SK-N-MC (cell line): ENCODE data around the gene ALDOB.
"Not testable (repeated sequence)": the region's sequence is repeated elsewhere in the genome, so short reads cannot be mapped to it uniquely, and the experiment has no call there.

ENCODE experiments used
- DNase-seq: peaks from one replicate; pipeline ENCODE4 v3.0.0-alpha.2; 2011; ENCODE audit warnings: low read depth, low spot score
- H3K27ac ChIP-seq: fragments of 200-600 bp; sonication (generic); 2 replicates; pipeline ENCODE4 v1.5.1; 2016; ENCODE audit warnings: mixed run types
- H3K36me3 ChIP-seq: fragments of 200-600 bp; sonication (generic); 2 replicates; pipeline ENCODE4 v1.6.1; 2017; ENCODE audit warnings: antibody characterized with exemption, low read length, mixed read lengths; ENCODE audit not compliant: insufficient read depth
- H3K4me3 ChIP-seq: fragments of 200-600 bp; sonication (generic); 2 replicates; pipeline ENCODE4 v1.5.1; 2016
- H3K9ac ChIP-seq: fragments of 200-600 bp; sonication (generic); 2 replicates; pipeline ENCODE4 v1.8.0; 2017; ENCODE audit warnings: mixed run types, mixed read lengths; ENCODE audit not compliant: insufficient read length
- H3K9me3 ChIP-seq: fragments of 200-600 bp; sonication (generic); 2 replicates; pipeline ENCODE4 v1.6.1; 2017; ENCODE audit warnings: low read depth, mild to moderate bottlenecking, antibody characterized with exemption, low read length, moderate library complexity, mixed read lengths
- EZH2 ChIP-seq: fragments of 200-600 bp; sonication (generic); IDR thresholded peaks from one replicate; pipeline ENCODE4 v1.6.1; 2017; ENCODE audit warnings: antibody characterized with exemption
- FOXP2 ChIP-seq: optimal IDR thresholded peaks from 2 replicates; pipeline ENCODE3; 2011; ENCODE audit warnings: mild to moderate bottlenecking, moderate library complexity; ENCODE audit not compliant: insufficient read depth; ENCODE audit errors: extremely low read length, control extremely low read depth
- POLR2AphosphoS5 ChIP-seq: IDR thresholded peaks from 2 replicates; pipeline ENCODE4 v1.6.1; 2012; ENCODE audit warnings: mild to moderate bottlenecking, low read depth, low read length, borderline replicate concordance

Gene ALDOB

DNA sequence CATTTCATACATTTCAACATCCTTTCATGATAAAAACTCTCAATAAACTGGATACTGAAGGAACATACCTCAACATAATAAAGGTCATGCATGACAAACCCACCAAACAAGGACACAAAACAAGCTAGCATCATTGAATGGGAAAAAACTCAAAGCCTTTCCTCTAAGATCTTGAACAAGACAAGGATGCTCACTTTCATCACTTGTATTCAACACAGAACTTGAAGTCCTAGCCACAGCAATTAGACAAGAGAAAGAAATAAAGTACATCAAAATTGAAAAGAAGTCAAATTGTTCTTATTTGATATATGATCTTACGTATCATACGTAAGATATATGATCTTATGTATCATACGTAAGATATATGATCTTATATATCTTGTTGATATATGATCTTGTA lies 42.4 kb downstream of the ALDOB start:
- H3K36me3 ChIP-seq, result peaks cover 88% of the 10 kb centered on the region
- no peak overlapping the region for H3K27ac ChIP-seq
- TF ChIP-seq FOXP2 (no peak), POLR2AphosphoS5 (no peak), EZH2 (no peak)
- H3K9me3 ChIP-seq, result peaks cover 15% of the 10 kb centered on the region
- H3K9ac ChIP-seq, result no peak overlapping the region
- no peak for DNase-seq
- H3K4me3 ChIP-seq, result no peak overlapping the region

DNA sequence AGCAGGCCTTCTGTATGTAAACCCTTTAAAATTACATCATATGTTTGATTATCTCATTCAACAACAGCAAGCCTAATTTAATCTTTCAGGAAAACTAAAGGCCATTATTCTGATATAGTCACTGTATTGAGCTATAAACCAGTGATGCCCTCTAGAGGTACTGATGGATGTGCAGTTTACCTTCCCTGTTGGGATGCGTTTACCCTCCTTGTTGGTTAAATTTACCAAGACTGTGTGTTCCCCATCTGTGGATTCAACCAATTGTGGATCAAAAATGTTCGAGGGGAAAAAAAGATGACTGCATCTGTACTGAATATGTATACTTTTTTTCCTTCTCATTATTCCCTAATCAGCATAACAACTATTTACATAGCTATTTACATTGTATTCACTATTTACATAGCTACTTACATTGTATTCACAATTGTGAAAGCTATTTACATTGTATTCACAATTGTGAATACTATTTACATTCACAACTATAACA lies 47.0 kb downstream of the ALDOB start:
- no peak for TF ChIP-seq FOXP2
- no peak for TF ChIP-seq POLR2AphosphoS5
- no peak for TF ChIP-seq EZH2
- H3K4me3 ChIP-seq, result peak overlapping the region; percentile 34
- DNase-seq, result peak; percentile 18
- no peaks in the 10 kb centered on the region; the same call in none of the 2 replicates for H3K9me3 ChIP-seq
- H3K9ac ChIP-seq, result no peak overlapping the region
- H3K27ac ChIP-seq, result peak overlapping the region; percentile 85
- H3K36me3 ChIP-seq, result peaks cover 68% of the 10 kb centered on the region

DNA sequence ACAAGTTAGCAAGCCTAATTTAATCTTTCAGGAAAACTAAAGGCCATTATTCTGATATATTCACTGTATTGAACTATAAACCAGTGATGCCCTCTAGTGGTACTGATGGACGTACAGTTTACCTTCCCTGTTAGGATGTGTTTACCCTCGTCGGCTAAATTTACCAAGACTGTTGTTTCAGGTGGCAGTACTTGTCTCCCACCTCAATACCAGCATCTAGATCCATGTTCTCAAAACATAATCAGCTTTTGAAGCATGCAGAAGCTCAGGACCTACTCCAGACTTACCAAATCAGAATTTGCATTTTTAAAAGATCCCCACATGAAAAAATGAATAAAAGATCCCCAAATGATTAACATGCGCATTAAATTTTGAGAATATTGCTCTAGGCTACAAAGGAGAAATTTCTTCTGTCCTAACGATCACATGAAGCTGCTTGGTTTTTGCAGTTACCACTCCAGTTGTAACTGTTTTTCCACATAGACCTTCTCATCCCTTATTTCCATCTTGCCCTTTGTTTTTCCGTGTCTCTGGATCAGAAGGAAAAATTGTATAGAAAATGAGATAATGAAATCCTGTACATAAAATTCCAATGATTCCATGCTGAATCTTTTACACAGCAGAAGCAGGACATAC lies 47.6 kb downstream of the ALDOB start:
- Histone ChIP-seq H3K9me3 (no peaks in the 10 kb centered on the region; the same call in 1 of the 2 replicates), H3K36me3 (peaks cover 62% of the 10 kb centered on the region), H3K9ac (no peak overlapping the region), H3K4me3 (peak overlapping the region; percentile 34), H3K27ac (peak overlapping the region; percentile 85)
- no peak for TF ChIP-seq POLR2AphosphoS5
- no peak for TF ChIP-seq FOXP2
- TF ChIP-seq EZH2, result no peak
- peak; percentile 76 for DNase-seq

DNA sequence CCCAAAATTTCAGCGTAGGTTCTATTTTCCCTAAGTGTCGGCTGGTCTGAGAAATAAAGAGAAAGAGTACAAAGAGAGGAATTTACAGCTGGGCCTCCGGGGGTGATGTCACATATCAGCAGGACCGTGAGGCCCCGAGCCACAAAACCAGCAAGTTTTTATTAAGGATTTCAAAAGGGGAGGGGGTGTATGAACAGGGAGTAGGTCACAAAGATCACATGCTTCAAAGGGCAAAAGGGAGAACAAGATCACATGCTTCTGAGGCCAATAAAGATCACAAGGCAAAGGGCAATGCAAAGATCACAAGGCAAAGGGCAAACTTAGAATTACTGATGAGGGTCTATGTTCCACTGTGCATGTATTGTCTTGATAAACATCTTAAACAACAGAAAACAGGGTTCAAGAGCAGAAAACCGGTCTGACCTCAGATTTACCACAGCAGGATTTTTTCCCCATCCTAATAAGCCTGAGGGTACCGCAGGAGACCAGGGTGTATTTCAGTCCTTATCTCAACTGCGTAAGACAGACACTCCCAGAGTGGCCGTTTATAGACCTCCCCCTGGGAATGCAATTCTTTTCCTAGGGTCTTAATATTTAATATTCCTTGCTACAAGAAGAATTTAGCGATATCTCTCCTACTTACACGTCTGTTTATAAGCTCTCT lies 50.6 kb downstream of the ALDOB start, which contains the start of gene BAAT:
TSS of gene BAAT (minus strand) at position 134 of the 664 bp plus-strand sequence. CDS start 13,602 bp downstream, outside the sequence.
- H3K9me3 ChIP-seq, H3K9ac ChIP-seq, DNase-seq, H3K27ac ChIP-seq, H3K4me3 ChIP-seq: not testable (repeated sequence)
- H3K36me3 ChIP-seq, result peaks cover 32% of the 10 kb centered on the region

DNA sequence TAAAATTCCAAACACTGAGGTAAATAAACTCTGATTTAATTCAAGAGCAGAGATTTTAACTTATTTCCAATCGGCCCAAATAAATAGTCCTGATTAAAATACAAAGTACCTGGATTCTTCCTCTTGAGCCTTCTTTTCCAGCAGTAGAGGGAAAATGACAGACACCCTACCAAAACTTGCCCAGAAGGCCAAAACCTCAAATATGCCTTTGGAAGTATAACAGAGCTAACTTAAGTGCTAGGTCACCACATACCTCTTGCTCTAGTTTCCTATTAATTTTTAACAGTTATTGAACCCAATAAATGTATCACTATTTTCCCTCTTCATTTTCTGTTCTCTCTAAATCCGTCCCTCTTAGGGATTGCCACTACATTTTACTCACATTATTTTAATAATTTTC lies 52.2 kb downstream of the ALDOB start:
- H3K9me3 ChIP-seq, result no peaks in the 10 kb centered on the region
- no peak for DNase-seq
- peaks cover 17% of the 10 kb centered on the region for H3K36me3 ChIP-seq
- H3K27ac ChIP-seq, result no peak overlapping the region
- H3K4me3 ChIP-seq, result no peak overlapping the region
- TF ChIP-seq POLR2AphosphoS5 (no peak), EZH2 (no peak), FOXP2 (no peak)
- no peak overlapping the region for H3K9ac ChIP-seq

DNA sequence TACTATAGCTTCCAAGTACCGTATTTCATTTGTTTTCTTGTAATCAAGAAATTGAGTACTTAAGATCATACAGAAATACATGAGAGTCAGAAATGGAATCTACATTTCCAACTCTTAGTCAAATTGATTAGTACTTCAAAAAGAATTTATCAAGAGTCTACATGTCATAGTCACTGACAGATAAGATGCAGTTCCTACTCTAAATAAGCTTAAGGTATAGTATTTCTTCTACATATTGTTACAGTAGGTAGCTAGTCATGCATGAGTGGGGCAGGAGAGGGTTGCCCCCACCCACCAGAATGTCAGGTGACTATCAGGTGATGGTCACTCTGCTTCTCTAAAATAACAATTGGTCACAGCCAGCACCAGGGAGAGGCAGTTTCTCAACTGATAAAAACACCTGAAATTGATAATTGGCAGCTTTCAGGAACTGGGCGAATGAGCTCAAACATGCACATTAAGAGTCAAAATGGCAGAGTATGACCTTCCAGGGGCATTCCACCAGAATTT lies 53.7 kb downstream of the ALDOB start:
- H3K36me3 ChIP-seq, result peaks cover 3% of the 10 kb centered on the region
- TF ChIP-seq POLR2AphosphoS5 (no peak), EZH2 (no peak), FOXP2 (no peak)

DNA sequence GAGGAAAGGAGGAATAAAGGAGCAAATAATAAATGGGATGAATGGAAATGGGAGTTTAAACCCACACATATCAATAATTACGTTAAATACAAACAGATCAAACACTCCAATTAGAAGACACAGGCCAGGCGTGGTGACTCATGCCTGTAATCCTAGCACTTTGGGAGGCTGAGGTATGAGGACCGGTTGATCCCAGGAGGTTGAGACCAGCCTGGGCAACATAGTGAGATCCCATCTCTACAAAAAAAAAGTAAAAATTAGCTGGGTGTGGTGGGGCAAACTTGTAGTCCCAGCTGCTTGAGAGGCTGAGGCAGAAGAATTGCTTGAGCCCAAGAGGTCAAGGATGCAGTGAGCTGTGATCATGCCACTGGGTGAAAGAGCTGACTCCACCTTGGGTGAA lies 54.5 kb downstream of the ALDOB start:
- Histone ChIP-seq H3K9ac (no peak overlapping the region), H3K9me3 (no peaks in the 10 kb centered on the region), H3K4me3 (no peak overlapping the region), H3K27ac (no peak overlapping the region), H3K36me3 (no peaks in the 10 kb centered on the region)
- TF ChIP-seq EZH2 (no peak), FOXP2 (no peak), POLR2AphosphoS5 (no peak)
- DNase-seq, result no peak

More for the DNA sequence above, 53.7 kb downstream of the ALDOB start:
- Histone ChIP-seq H3K9me3 (no peaks in the 10 kb centered on the region), H3K9ac (no peak overlapping the region), H3K27ac (no peak overlapping the region), H3K4me3 (no peak overlapping the region)
- no peak for DNase-seq

DNA sequence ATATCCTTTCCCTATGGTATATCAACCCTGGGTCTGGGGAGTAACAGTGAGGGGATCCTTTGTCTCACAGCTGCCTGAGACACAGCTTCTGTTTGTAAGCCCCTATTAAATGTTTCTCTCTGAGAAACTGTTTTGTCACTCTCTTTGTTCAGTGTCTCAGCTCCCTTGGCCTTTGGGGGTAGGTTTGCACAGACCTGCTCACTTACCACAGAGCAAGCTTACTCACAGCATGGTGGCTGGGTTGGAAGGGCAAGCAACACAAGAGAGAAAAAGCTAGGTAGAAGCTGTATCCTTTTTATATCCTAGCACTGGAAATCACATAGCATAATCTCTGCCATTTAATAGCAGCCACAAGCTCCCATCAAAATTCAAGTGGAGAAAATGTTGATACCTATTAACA lies 55.3 kb downstream of the ALDOB start:
- no peak for DNase-seq
- H3K9ac ChIP-seq, result no peak overlapping the region
- TF ChIP-seq FOXP2, result no peak
- no peak for TF ChIP-seq POLR2AphosphoS5
- TF ChIP-seq EZH2, result no peak
- H3K36me3 ChIP-seq, result no peaks in the 10 kb centered on the region
- H3K9me3 ChIP-seq, result no peaks in the 10 kb centered on the region
- H3K4me3 ChIP-seq, result no peak overlapping the region
- H3K27ac ChIP-seq, result no peak overlapping the region

DNA sequence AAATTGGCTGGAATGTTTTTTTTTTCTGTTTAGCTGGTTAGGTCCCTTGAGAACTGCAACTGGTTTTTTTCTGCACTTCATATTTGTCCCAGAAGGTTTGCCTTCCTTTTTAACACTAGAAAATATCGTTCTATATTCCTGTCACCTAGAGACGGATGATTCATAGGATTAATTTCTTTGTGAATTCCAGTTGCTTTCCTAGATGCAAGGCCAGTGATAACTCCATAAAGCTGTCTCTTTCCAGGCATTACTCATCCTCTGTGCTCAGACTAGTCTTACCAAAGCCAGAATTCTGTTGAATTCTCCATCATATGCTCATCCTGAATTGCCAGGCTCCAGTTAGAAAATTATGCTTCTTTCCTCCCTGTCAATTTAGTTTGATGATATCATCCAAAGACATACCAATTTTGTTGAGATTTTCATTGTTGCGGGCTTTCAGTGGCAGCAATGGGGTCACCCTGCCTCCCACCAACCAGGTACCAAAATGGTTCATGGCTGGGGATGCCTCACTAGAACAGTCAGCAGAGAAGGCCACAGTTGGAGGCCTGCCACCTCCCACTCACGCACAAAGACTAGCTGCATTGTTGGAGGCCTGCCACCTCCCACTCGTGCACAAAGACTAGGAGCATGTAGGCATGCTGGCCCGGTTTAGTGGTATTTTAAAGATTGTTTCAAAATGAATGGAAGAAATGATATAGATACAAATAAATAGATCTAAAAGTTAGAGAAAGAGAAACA lies 59.3 kb downstream of the ALDOB start:
- Histone ChIP-seq H3K9ac (no peak overlapping the region), H3K27ac (no peak overlapping the region), H3K4me3 (no peak overlapping the region), H3K9me3 (no peaks in the 10 kb centered on the region), H3K36me3 (no peaks in the 10 kb centered on the region)
- TF ChIP-seq EZH2 (no peak), POLR2AphosphoS5 (no peak), FOXP2 (no peak)
- no peak for DNase-seq
